A549 (cell line): ENCODE measurements around the gene CRB2.

Experiments used
- CTCF ChIP-seq: fragments of >200 bp; sonication (Bioruptor Twin); formaldehyde crosslinking; IDR thresholded peaks from 3 replicates; pipeline ENCODE4 v1.5.1; 2016
- MAX ChIP-seq: IDR thresholded peaks from 2 replicates; pipeline ENCODE4 v1.6.1; 2012

GRCh38 chr9:123359546-123359945 lies 3.5 kb downstream of the CRB2 start:
- TF ChIP-seq CTCF, result no peak
- no peak for TF ChIP-seq MAX
